Subcutaneous adipose tissue (tissue), 4 donors: ENCODE results near the gene RHOV. TPM values are rescaled to one million over a fixed set of nuclear protein-coding genes. Genes with fewer than 3 reads are reported as not detected.

Experiments used
- CTCF ChIP-seq: fragments of 450-650 bp; IDR thresholded peaks from one replicate; pipeline ENCODE4 v1.5.1; 2016; ENCODE audit warnings: low read depth, mild to moderate bottlenecking, control low read depth, antibody characterized with exemption, moderate library complexity
- total RNA-seq, 4 donors: library from RNA; depleted of rRNA; stranded (reverse); fragments of >200 nt; gene quantifications; one replicate each; pipeline ENCODE4 v1.1.0, GENCODE V29; 2016

RHOV gene
- total RNA-seq, 4 donors from 2014 or later, result not detected

- no peak for TF ChIP-seq CTCF
Observed at GRCh38 chr15:40909662-40910630, 35.9 kb upstream of the RHOV start.

- no peak for TF ChIP-seq CTCF
Observed at GRCh38 chr15:40908095-40908494, 34.1 kb upstream of the RHOV start.

- no peak for TF ChIP-seq CTCF
Observed at GRCh38 chr15:40906991-40907802, 33.2 kb upstream of the RHOV start.

GRCh38 chr15:40906091-40906990 is 32.3 kb upstream of the RHOV start:
- no peak for TF ChIP-seq CTCF

- no peak for TF ChIP-seq CTCF
Observed at GRCh38 chr15:40904552-40905201, 30.6 kb upstream of the RHOV start.

- no peak for TF ChIP-seq CTCF
Observed at GRCh38 chr15:40902605-40903561, 28.8 kb upstream of the RHOV start.
